Epithelial cell of esophagus (primary cell): ENCODE data around the gene IGF2.

Experiments used
- DNase-seq: peaks from one replicate; pipeline ENCODE4 v3.0.0; 2010; ENCODE audit warnings: low read depth
- H3K4me3 ChIP-seq: 2 replicates; pipeline ENCODE4 v1.5.1; 2011; ENCODE audit warnings: mild to moderate bottlenecking, low read length, control low read depth
- CTCF ChIP-seq: IDR thresholded peaks from 2 replicates; pipeline ENCODE4 v1.5.1; 2011; ENCODE audit warnings: low read depth, mild to moderate bottlenecking, low read length, control low read depth, inconsistent platforms; ENCODE audit not compliant: insufficient read depth; ENCODE audit errors: missing control alignments

The IGF2 gene

DNA sequence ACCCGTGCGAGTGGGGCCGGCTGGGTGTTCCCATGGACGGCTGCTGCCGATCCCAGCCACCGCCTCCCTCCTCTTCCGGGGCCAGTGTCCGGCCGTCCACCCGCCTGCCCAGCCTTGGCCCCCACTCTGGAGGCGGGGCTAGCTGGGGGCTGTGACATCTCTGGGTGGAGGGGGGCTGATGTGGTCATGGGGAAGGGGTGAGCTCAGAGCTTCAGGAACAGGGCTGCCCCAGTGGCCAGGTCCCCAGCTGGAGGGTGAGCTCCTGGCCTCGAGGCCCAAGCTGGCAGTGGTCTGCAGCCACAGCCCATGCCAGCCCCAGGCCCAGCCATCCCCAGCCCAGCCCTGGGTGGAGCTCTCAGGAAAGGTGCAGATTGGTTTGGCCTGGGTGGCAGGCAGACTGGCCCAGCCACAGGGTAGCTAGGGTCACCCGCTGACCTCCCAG lies 19.1 kb upstream of the IGF2 start:
- no peak for TF ChIP-seq CTCF
- no peak for DNase-seq
- no peak overlapping the region for H3K4me3 ChIP-seq

- DNase-seq, result no peak
- TF ChIP-seq CTCF, result no peak
- no peak overlapping the region for H3K4me3 ChIP-seq
Measured at GRCh38 chr11:2157294-2158040, 18.3 kb upstream of the IGF2 start.

DNA sequence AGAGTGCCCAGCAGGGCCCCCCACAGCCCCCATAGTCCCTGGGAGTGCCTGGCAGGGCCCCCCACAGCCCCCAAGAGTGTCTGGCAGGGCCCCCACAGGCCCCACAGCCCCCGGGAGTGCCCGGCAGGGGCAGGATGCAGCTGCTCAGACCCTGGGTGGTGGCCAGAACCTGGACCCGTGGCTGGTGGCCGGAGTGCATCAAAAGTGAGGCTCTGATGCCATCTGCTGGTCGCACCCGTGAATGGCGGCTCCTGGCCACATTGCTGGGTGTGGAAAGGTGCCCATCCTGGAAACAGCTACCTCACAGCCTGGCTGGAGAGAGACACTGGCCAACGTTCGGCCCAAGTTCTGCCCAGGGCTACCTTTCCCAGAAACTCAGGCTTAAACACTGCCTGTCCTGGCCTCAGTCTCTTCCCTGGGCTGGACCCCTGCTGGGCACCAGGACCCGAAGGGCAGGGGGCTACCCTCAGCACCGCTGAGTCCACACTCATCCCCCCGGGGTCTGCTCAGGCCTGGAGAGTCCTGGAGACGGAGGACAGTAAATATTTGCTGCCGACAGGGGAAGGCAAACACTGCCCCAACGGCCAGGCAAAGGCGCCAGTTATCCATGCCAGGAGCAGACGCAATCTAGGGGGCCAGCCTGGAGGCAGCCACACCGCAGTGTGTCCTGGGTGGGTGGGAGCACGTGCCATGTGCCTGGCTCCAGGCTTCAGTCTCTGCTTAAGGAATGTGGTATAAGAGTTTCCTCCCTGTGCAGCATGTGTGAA lies 17.4 kb upstream of the IGF2 start:
- peak; percentile 82 for TF ChIP-seq CTCF
- H3K4me3 ChIP-seq, result no peak overlapping the region
- peak; percentile 59 for DNase-seq

GRCh38 chr11:2155511-2155910 lies 16.3 kb upstream of the IGF2 start:
- no peak for DNase-seq
- no peak for TF ChIP-seq CTCF
- no peak overlapping the region for H3K4me3 ChIP-seq

DNA sequence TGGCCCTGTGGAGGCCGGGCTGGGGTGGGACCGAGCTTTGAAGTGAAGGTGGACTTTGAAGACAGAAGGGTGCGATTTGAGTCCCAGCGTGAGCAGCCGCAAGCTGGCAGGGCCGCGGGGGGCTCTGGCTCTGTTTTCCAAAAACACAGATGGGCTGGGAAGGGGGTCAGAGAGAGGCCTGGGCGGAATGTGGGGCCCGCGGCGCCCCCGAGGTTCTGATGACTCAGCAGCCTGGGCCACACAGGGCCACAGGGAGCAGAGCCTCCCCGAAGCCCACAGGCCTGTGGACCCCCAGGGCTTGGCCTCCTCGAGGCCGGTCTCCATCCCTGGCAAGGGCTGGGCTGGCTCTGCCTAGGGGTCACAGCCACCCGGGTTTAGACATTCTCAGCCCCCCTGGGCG lies 15.7 kb upstream of the IGF2 start:
- no peak for DNase-seq
- no peak overlapping the region for H3K4me3 ChIP-seq
- no peak for TF ChIP-seq CTCF

- H3K4me3 ChIP-seq, result no peak overlapping the region
- DNase-seq, result no peak
- no peak for TF ChIP-seq CTCF
Measured at GRCh38 chr11:2154195-2154585, 15.0 kb upstream of the IGF2 start.
